Mucosa of descending colon (tissue), 3 donors: ENCODE results near the gene PARD3B. TPM values are rescaled to one million over a fixed set of nuclear protein-coding genes. Genes with fewer than 3 reads are reported as not detected.
A peak's percentile ranks its signal among the peaks of the same experiment; 100 is the strongest.

Source experiments
- ATAC-seq: fragments of 200-7000 bp; cut with Tn5 transposase; one replicate; pipeline ENCODE4 v1.9.1; 2020; ENCODE audit warnings: mild to moderate bottlenecking, moderate library complexity
- DNase-seq, 3 donors: peaks; one replicate each; pipeline ENCODE4 v3.0.0-alpha.2; 2020
- H3K36me3 ChIP-seq: fragments of 200-600 bp; one replicate; pipeline ENCODE4 v1.8.0; 2021; ENCODE audit warnings: low read depth, mild to moderate bottlenecking
- H3K4me1 ChIP-seq: fragments of 200-600 bp; one replicate; pipeline ENCODE4 v1.8.0; 2021; ENCODE audit warnings: low read depth, mild to moderate bottlenecking
- H3K4me3 ChIP-seq: fragments of 200-600 bp; one replicate; pipeline ENCODE4 v1.8.0; 2021; ENCODE audit warnings: mild to moderate bottlenecking
- H3K9me3 ChIP-seq: fragments of 200-600 bp; one replicate; pipeline ENCODE4 v1.8.0; 2021; ENCODE audit warnings: mild to moderate bottlenecking
- intact Hi-C, 2 donors: fragments of 100-400 bp; cut with DNase I in 1 of 2; cut with micrococcal nuclease in 1 of 2; formaldehyde crosslinking; loops; one replicate each; pipeline versions ENCODE4 v1.11.0 to v1.11.1; 2022; cut with DNase I, micrococcal nuclease
- total RNA-seq, 3 donors: library from RNA; stranded (reverse); fragmentation: NEBNext Ultra II Directional in 2 of 3; extraction: Animal tissue kit (Norgen Biotek cat#: 25700) in 2 of 3; gene quantifications; one replicate each; pipeline versions ENCODE4 v1.2.1 to v1.2.4, GENCODE V29; 2021 to 2023
- TF ChIP-seq, protein P1 (sequence below): fragments of 200-600 bp; IDR thresholded peaks from one replicate; pipeline ENCODE4 v1.8.0; 2022; ENCODE audit warnings: antibody characterized with exemption, mild to moderate bottlenecking
- donor health status: DM: no; HTN: no; CAD: no; lungs with moderate emphysema.
- donor health status: DM: no; HTN: no; CAD: no.
- donor health status: DM: no; HTN: yes; CAD: no.

The PARD3B gene
- total RNA-seq, 3 donors from 2014 or later = 21.1 to 56.8 (median 44.0) TPM

DNA sequence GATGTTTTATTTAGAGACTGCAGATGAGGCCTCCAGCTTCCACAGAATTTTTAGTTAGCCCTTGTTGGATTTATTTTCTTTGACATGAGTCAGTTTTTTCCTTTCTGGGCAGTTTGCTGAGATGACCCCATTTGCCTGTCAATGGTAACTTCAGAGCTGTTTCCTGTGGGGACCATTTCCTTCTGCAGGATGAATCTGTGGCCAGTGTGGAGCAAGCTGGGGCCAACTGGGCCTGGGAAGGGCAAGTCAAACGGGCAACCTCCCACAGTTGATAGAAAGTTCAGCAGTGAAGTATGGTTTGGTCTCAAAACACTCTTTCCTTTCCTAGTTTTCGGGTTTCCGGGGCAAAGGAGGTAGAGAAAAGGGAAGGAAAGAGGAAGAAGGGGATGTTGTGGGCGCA is 845.6 kb downstream of the PARD3B start:
- intact Hi-C loops = no loop called here
- H3K9me3 ChIP-seq = no peaks in the 10 kb centered on the region
- H3K4me1 ChIP-seq = no peaks in the 10 kb centered on the region
- no peak for DNase-seq
- TF ChIP-seq, protein P1, sequence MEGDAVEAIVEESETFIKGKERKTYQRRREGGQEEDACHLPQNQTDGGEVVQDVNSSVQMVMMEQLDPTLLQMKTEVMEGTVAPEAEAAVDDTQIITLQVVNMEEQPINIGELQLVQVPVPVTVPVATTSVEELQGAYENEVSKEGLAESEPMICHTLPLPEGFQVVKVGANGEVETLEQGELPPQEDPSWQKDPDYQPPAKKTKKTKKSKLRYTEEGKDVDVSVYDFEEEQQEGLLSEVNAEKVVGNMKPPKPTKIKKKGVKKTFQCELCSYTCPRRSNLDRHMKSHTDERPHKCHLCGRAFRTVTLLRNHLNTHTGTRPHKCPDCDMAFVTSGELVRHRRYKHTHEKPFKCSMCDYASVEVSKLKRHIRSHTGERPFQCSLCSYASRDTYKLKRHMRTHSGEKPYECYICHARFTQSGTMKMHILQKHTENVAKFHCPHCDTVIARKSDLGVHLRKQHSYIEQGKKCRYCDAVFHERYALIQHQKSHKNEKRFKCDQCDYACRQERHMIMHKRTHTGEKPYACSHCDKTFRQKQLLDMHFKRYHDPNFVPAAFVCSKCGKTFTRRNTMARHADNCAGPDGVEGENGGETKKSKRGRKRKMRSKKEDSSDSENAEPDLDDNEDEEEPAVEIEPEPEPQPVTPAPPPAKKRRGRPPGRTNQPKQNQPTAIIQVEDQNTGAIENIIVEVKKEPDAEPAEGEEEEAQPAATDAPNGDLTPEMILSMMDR = no peak
- no peak for ATAC-seq
- no peaks in the 10 kb centered on the region for H3K36me3 ChIP-seq
- H3K4me3 ChIP-seq = no peak overlapping the region

DNA sequence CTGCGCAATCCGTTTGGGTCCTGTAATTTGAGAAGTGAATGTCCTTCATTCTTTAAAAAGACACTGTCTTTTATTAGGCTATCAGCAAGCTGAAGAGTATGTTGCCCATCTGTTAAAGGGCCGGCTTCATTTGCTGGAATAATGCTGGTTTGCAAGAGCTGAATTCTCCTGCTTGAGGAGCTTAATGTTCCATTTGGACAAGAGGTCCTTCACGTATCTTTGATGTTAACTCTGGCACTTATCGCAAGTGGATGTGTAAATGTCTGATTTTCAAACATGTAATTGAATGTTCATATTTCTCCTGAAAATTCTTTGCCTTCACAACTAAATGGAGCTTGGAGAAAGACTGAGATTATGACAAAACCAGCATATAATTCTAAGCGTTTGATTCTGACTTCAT is 856.2 kb downstream of the PARD3B start:
- no peak for ATAC-seq
- intact Hi-C loops = no loop called here

DNA sequence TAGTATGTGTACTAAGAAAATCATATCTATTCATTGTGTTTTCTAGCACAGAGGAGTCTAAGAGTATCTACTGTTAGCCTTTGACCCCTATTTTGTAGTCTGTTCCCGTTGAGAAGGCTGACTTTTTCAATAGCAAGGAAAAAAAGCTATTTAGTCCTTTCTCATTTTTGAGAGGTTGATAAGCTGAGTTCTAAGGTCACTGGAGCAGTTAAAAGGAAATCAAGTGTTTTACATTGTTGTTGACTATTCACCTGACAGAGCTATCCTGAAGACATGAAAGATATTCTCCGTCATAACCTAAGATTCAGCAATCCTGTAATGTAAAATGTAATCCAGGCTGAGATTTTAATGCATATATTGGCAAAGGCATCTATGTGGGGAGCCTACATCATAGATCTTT is 856.7 kb downstream of the PARD3B start:
- Histone ChIP-seq H3K4me3 (no peak overlapping the region), H3K9me3 (no peaks in the 10 kb centered on the region), H3K4me1 (no peaks in the 10 kb centered on the region), H3K36me3 (no peaks in the 10 kb centered on the region)
- TF ChIP-seq, protein P1 = no peak
- intact Hi-C loops = no loop called here
- no peak for ATAC-seq
- DNase-seq = no peak

More for the DNA sequence above, 856.2 kb downstream of the PARD3B start:
- H3K9me3 ChIP-seq = no peaks in the 10 kb centered on the region
- TF ChIP-seq, protein P1 = no peak
- no peaks in the 10 kb centered on the region for H3K4me1 ChIP-seq
- DNase-seq = no peak
- no peaks in the 10 kb centered on the region for H3K36me3 ChIP-seq
- no peak overlapping the region for H3K4me3 ChIP-seq

DNA sequence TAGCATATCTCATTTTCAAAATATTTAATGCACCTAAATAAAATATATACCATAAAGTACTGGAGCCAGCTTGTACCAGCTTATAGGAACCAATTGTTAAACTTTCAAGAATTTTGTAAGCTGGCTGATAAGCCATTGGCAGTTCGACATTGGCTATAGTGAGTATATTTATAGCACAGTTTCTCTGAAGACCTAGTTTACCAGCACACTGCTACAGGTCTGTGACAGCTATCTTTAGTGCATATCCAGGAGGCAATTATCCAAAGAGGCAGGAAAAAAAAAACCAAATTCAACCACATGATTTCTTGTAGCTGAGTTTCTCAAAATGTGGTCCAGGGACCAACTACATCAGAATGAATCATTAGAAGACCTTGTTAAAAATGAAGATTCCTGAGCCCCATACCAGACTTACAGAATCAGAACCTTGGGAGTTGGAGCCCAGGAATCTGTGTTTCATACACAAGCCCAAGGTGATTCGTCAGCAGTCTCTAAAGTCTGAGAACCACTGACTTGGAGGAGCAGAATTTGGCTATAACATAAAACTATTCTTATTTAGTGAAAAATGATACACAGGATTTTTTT is 858.1 kb downstream of the PARD3B start:
- intact Hi-C loops = no loop called here
- DNase-seq (no peak), ATAC-seq (no peak)
- no peaks in the 10 kb centered on the region for H3K4me1 ChIP-seq
- no peaks in the 10 kb centered on the region for H3K9me3 ChIP-seq
- H3K4me3 ChIP-seq = no peak overlapping the region
- no peaks in the 10 kb centered on the region for H3K36me3 ChIP-seq
- TF ChIP-seq, protein P1 = no peak

DNA sequence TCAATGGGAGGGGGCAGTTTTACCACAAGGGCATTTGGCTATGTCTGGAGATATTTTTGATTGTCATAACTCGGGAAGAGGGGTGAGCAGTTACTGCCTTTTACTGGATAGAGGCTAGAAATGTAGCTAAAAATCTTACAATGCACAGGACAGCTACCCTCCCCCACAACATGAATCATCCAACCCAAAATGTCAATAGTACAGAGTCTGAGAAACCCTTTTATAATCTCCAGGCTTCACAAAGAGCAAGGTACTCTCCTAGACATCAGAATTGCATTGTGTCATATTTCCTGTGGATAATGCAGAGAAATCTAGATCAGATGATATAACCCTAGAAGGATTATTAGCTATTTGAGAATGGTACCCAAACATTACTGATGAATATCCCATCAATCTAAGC is 859.9 kb downstream of the PARD3B start:
- DNase-seq (no peak), ATAC-seq (peak; percentile 36)
- TF ChIP-seq, protein P1 = no peak
- no peaks in the 10 kb centered on the region for H3K4me1 ChIP-seq
- H3K4me3 ChIP-seq = no peak overlapping the region
- intact Hi-C loops = no loop called here
- H3K36me3 ChIP-seq = no peaks in the 10 kb centered on the region
- no peaks in the 10 kb centered on the region for H3K9me3 ChIP-seq

DNA sequence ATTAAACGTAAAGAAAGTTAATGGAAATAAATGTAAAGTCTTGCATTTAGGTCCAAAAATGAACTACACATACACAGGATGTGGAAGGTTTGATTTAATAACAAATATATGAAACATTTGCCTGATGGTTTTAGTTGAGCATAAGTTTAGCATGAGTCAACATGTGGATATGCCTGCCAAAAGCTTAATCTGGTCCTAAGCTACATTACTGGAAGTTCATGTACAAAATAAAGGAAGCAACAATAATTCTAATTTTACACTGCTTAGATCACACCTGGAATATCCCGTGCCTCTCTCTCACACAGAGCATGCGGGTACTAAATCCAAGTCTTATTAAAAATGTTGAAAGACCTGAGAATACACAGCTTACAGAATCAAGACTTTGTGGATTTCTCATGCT is 860.5 kb downstream of the PARD3B start:
- intact Hi-C loops = no loop called here
- Histone ChIP-seq H3K9me3 (no peaks in the 10 kb centered on the region), H3K36me3 (no peaks in the 10 kb centered on the region), H3K4me3 (no peak overlapping the region), H3K4me1 (no peaks in the 10 kb centered on the region)
- DNase-seq (no peak), ATAC-seq (no peak)
- TF ChIP-seq, protein P1 = no peak
